LNCaP clone FGC (cell line): ENCODE data around the gene FLII.

Experiments used
- DNase-seq: peaks from one replicate; pipeline ENCODE4 v3.0.0-alpha.2; 2011; ENCODE audit warnings: low read depth
- H3K4me3 ChIP-seq: 2 replicates; pipeline ENCODE4 v1.5.1; 2011; ENCODE audit warnings: mild to moderate bottlenecking, low read depth, low read length, control low read depth
- TF ChIP-seq, protein P1 (sequence below): IDR thresholded peaks from 2 replicates; pipeline ENCODE4 v1.5.1; 2012; ENCODE audit warnings: mild to moderate bottlenecking; ENCODE audit not compliant: control insufficient read depth, insufficient read depth; ENCODE audit errors: extremely low read depth

Gene FLII

DNA sequence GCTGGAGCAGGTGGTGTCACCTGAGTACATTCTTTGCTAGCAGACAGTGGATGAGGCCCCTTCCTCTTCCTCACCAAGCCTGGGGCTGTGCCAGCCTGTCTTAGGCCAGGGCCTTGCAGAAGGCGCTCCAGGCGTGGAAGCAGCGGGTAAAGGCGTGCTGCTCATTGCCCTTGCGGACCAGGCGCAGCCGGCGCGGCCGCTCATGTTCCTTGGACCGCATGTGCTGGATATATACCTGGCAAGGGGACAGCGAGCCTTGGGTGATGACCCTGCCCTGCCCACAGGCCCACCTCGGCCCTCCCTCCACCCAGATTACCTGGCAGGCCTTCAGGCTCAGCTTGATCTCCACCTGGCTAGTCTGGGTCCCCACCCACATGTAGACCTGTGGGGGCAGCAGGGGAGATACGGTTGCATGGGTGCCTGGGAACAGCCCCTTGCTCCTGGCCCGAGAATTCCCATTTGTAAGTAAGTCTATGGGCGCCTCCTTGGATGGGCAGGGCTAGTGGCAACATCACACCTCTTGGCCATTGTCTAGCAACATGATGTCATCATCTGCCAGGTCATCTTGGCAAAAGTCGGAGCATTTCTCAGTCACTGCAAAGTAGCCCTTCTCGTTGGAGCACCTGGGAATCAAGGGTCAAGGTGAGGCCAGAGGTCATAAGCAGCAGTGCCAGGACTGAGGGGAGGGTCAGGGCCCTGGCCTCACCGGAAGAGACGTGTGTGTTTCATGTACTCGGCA, 13.3 kb downstream of the FLII start:
- TF ChIP-seq, protein P1, sequence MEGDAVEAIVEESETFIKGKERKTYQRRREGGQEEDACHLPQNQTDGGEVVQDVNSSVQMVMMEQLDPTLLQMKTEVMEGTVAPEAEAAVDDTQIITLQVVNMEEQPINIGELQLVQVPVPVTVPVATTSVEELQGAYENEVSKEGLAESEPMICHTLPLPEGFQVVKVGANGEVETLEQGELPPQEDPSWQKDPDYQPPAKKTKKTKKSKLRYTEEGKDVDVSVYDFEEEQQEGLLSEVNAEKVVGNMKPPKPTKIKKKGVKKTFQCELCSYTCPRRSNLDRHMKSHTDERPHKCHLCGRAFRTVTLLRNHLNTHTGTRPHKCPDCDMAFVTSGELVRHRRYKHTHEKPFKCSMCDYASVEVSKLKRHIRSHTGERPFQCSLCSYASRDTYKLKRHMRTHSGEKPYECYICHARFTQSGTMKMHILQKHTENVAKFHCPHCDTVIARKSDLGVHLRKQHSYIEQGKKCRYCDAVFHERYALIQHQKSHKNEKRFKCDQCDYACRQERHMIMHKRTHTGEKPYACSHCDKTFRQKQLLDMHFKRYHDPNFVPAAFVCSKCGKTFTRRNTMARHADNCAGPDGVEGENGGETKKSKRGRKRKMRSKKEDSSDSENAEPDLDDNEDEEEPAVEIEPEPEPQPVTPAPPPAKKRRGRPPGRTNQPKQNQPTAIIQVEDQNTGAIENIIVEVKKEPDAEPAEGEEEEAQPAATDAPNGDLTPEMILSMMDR: no peak
- H3K4me3 ChIP-seq: no peak overlapping the region
- no peak for DNase-seq

DNA sequence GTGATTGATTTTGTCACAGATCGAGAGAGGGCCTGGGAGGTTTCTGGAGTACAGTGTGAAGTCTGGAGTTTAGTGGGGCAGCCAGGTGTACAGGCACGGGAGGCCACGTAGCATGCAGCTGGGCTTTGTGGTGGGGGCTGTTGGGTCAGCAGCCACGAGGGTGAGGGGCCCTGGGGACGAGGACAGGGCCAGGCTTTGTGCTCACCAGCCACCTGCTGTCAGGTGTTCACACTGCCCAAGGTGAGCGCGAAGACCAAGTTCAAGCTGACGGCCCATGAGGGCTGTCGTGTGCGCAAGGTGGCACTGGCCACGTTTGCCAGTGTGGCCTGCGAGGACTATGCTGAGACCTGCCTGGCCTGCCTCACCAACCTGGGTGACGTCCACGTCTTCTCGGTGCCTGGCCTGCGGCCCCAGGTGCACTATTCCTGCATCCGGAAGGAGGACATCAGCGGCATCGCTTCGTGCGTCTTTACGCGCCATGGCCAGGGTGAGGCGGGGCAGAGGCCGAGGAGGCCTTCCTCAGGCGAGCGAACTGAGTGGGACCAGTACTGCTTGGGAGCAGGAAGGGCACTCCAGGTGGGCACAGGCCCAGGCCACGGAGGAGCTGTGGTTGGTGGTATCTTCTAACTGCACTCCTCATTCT, 17.2 kb downstream of the FLII start:
- TF ChIP-seq, protein P1: no peak
- H3K4me3 ChIP-seq: no peak overlapping the region
- no peak for DNase-seq

DNA sequence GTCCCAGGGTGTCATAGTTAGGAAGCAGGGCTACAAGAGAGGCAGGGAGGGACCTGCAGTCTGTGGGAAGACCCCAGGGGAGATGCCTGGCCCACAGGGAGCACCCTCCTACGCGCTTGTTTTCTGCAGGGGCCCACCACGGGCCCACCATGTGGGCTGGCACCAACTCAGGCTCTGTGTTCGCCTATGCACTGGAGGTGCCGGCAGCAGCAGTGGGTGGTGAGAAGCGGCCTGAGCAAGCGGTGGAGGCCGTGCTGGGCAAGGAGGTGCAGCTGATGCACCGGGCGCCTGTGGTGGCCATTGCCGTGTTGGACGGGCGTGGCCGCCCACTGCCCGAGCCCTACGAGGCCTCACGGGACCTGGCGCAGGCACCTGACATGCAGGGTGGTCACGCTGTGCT, 18.1 kb downstream of the FLII start:
- no peak for DNase-seq
- no peak overlapping the region for H3K4me3 ChIP-seq
- TF ChIP-seq, protein P1: no peak

DNA sequence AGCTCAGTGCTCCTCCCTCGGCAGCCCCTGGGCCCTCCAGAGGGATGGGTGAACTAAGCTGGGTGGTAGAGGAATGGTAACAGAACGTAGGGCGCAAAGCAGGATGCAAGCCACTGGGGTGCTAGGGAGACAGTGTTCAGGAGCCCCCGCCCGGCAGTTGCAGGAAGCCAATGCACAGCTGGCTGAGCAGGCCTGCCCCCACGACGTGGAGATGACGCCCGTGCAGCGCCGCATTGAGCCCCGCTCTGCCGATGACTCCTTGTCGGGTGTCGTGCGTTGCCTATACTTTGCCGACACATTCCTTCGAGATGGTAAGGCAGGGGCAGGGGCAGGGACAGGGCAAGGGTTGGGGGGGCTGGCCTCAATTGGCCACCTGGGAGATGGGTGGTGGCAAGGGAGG, 20.2 kb downstream of the FLII start:
- TF ChIP-seq, protein P1: no peak
- no peak for DNase-seq
- H3K4me3 ChIP-seq: no peak overlapping the region

DNA sequence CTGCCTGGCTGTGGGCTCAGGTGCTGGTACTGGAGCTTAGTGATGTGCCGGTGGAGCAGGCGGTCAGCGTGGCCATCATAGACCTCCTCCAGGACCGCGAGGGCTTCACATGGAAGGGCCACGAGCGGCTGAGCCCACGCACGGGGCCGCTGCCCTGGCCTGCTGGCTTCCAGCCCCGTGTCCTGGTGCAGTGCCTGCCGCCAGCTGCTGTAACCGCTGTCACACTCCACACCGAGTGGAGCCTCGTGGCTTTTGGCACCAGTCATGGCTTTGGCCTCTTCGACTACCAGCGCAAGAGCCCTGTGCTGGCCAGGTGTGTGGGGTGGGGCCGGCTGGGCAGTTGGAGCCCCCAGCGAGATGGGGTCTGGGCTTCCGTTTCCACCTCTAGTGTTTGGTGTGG, 21.1 kb downstream of the FLII start:
- TF ChIP-seq, protein P1: no peak
- no peak for DNase-seq
- H3K4me3 ChIP-seq: no peak overlapping the region

DNA sequence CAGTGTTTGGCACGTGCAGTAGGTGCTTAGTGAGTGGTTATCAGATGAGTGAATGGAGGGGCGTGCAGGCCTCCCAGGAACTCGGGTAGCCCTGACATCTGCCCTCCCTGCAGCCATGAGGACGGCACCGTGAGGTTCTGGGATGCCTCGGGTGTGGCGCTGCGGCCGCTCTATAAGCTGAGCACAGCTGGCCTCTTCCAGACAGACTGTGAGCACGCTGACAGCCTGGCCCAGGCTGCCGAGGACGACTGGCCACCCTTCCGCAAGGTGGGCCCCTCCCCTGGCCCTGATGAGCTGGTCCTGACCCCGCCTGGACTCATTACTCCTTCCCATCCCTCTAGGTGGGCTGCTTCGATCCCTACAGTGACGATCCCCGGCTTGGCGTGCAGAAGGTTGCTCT, 22.0 kb downstream of the FLII start:
- H3K4me3 ChIP-seq: no peak overlapping the region
- no peak for DNase-seq
- TF ChIP-seq, protein P1: no peak
